Central memory CD4-positive, alpha-beta T cell (primary cell): ENCODE results near the gene FAM181A.
A peak's percentile ranks its signal among the peaks of the same experiment; 100 is the strongest.

ENCODE experiments used
- DNase-seq: peaks from one replicate; pipeline ENCODE4 v3.0.0; 2022

FAM181A gene

DNA sequence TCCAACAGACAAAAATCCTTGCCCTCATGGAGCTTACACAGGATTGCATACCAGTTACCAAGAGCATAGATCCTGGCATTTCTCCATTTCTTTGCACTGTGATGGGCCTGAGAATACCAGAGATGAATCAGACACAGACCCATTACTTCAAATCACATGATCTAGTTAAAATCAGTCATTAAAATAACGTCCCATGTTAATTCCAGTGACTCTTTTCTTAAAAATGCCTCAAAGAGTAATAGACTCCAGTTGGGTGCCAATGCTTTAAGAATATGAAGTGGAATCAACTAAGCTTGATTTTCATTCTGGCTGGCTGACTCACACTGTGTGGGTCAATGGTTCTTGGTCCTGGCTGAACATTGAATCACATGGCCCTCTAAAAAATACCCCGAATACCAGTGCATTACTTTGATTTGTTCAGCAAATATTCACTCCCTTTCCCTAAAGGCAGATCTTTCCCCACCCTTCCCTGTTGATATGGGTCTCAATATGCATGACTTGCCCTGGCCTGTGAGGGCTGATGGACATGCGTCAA lies 38.2 kb downstream of the FAM181A start:
- DNase-seq, result no peak

DNA sequence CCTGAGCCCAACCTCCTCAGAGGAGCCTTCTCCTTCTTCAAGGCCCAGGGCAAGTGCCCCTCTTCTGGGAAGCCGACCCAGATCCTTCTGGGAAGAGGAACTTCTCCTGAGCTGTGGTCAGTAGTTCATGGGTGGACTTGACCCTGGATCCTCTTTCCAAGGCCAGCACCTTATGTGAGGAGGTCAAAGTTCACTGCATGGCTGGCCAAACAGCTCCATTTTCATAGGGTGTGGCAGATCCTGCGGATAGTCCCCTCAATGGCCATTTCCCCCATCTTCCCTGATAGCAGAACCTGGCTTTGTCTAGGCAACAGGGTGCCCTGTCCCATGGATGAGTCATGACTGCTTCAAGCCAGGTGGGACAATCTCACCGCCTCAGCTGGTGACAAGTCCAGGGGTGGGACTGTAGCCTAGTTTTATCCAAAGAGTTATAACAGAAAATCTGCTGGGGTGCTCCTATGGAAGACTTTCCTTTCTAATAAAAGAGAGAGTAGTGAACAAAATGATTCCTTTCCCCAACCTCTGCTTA lies 38.9 kb downstream of the FAM181A start:
- DNase-seq, result no peak

DNA sequence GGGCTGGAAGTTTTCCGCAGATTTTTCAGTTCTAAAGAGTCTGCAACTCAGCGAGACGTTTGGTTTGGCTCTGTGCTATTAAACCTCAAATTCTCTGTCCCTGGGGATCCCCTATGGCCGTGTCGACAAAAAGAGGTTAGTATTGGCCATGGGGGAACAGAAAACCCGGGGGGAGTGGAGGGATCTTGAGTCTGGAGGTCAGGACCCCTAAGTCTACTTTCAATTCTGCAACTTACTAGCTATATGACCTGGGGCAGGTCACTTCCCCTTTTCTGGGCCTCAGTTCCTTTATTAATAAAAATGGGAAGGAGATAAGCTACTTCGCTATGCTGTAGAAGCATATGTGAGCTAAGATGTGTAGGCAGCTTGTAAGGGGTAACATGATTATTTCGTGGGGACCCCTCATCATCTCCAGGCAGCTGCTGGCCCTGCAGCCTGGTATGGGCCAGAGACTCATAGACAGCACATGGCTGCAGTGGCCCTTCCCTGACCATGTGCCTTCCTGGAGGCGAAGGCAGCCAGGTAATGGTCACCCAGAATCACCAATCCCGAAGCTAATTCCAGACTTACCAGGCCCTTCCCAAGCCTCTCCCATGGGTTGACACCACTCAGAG lies 40.6 kb downstream of the FAM181A start:
- no peak for DNase-seq

DNA sequence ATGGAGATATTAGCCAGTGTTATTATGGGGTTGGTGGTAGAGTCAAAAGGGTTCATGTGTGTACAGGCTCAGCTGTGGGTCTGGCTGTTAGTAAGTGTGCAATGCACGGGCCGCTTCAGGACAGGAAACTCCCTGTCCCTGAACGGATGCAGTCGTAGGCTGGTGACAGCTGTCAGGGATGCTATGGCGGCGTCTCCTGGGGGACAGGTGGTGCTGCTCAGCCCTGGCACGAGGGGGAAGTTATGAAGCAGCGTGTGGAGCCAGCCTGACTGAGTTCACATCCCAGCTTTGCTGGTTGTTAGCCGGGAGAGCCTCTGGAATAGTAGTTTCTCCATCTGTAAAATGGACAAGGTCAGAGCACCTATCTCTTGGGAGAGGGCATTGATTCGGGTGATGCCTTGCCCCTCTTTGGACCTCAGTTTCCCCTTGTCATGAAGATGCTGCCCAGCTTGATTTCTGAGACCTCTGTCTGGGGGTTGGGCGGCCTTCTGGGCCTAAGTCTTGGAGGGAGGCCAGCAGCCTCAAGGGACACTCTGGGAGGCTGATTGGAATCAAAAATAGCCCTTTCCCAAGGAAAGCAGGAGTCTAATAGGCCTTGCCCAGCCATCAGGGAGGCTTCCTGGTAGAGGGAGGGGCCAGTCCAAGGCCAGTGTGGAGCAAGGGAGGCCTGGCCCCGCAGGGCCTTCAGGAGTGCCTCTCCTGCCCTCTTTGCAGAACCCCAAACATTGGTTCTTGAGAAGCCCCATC lies 42.1 kb downstream of the FAM181A start:
- no peak for DNase-seq

DNA sequence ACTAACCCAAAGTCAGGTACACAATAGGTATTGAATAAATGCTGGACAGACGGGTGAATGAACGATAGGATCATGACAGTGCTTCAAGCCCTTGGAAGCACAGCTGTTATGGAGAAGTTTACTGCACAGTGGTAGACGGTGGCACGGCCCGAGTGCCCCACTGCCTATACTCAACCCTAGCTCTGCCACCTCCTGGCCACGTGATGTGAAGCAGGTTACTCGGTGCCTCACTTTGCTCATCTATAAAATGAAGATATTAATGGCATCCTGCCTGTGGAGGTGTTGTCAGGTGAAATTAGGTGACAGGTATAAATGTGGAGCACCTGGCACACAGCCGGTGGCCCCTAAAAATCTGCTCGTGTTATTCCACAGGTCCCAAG lies 43.4 kb downstream of the FAM181A start:
- DNase-seq, result peak; percentile 65

DNA sequence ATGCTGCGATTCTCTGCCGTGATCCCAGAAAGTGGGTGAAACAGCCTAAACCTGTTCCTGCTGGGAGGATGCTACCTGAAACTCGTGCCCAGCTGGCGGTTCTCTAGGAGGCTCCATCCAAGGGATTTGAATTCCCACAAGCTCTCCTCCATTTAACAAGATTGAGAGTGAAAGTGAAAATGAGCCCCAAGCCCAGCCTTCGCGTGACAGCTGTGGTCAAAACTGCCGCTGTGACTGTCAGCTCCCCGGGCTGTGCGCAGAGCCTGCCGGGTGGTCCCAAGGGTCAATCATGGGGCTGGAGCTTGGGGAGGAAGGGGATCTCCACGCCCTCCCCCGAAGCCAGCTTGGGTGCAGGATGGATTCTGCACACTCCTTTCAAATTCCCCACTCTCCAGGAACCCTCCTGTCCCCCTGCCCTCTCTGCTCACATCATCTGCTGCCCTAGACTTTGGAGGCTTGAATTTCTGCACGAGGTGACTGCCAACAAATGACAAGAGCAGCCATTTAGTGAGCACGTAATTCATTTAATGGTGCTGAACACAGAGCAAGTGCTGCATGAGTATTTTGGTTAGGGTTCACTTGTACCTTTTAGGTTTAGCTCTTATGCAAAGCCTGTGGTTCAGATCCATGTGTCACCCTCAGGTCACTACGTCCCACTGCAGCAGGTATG lies 44.0 kb downstream of the FAM181A start:
- peak; percentile 31 for DNase-seq

DNA sequence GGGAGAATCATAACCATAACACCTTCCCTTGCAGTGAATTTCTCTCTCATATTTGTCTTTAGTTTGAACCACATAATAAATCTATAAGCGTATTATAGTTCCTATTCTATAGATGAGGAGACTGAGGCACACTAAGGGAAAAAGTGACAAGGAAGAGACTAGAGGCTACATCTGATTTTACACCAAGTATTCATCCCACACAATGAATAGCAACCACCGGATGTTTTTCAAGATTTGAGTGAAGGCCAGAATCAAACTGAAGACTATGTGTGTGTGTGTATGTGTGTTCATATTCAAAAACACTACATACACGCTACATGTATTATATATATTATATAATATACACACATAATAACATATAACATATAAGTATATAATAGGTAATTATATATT lies 44.5 kb downstream of the FAM181A start:
- DNase-seq, result no peak

GRCh38 chr14:93972618-93973205 lies 45.6 kb downstream of the FAM181A start:
- no peak for DNase-seq

DNA sequence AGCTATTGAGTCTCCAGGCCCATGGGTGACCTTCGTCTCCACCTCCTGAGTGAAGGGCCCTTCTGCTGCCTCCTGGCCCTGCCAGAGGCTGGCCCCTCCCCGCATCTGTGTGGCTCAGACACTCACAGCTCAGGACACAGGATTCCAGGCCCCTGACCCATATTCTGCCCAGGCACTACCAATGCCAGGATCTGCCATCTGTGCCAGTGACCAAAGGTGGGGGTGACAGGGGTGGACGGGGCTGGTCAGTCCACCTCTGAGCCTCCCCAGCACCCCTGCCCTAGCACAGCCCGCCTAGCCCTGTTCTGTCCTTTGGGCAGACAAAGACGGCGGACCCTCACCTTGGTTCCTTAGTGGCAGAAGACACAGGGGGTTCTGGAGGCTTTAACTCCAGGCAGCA lies 46.5 kb downstream of the FAM181A start:
- no peak for DNase-seq

DNA sequence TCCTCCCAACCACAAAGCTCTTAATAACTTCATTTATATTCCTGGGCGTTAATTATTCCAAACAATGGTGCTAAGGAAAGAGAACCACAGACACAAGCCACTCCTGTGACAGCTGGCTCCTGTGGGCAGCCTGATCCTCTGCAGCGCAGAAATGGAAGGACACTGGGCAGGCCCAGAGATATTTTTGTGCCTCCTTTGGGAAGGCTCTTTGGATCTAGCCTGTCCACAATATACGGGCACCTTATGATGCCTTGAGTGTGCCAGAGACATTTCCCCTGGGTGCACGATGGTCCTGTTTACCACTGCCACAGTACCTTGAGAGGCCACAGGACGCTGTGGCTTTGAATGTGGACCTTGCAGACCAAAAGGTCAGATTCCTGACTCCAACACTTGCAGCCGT lies 47.2 kb downstream of the FAM181A start:
- DNase-seq, result no peak

DNA sequence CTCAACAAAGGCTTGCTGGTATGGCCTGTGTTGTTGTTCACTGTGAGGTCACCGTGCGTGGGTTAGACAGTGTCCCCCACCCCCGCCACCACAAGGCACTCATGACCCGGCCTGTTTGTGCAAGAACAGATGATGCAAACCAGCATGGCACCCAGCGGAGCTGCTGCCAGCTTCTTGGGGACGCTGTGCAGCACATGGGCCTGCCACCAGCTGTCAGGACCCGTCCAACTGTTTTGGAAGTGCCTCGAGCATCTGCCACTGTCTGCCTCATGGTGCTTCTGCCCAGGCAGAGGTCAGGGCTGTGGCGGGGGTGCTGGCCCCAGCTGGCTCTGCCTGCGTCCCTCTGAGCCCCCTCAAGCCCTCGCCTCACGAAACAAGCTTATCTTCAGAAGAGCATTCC lies 47.7 kb downstream of the FAM181A start:
- DNase-seq, result no peak

GRCh38 chr14:93975791-93976476 lies 48.8 kb downstream of the FAM181A start:
- no peak for DNase-seq

GRCh38 chr14:93976477-93977057 lies 49.4 kb downstream of the FAM181A start, which contains the start of gene ASB2:
Gene ASB2 (minus strand): TSS chr14:93976570. CDS start chr14:93964539, 12,031 bp downstream.
- no peak for DNase-seq

- no peak for DNase-seq
These were observed 50.0 kb downstream of the FAM181A start for GRCh38 chr14:93977171-93977570.

DNA sequence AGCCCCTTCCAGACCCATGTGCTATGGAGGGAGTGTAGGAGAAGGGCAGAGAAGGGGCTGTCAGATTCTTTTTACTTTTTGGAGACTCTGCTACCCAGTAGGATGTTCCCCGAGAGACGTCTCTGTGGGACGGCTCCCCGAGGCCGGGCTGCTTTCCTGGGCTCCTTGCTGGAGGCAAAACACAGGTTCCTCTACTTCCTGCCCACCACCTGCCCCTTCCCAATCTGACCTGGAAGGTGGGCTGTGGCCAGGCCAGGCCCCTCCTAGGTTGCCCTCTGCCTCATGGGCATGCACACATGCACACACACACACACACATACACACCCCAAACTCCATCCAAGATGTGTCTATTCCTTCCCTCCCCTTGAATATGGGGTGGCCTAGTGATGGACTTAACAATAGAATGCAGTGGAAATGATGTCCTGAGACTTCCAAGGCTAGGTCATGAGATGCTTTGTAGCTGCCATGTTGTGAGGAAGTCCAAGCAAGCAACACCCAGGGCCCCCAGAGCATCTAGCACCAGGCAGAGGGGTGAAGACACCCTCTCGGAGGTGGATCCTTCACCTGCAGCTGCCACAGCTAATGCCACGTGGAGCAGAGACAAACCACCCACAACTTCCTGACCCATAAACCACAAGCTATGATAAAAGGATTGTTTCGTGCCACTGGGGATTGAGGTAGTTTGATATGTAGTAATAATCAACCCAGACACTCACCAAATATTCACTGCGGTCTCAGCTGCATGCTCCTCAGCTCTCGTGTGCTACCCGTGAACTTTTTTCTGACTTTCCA lies 50.8 kb downstream of the FAM181A start:
- DNase-seq, result peak; percentile 89

GRCh38 chr14:93978735-93979134 lies 51.6 kb downstream of the FAM181A start:
- DNase-seq, result no peak
